IMR-90 (cell line): ENCODE data around the gene KRT71. TPM values are rescaled to one million over a fixed set of nuclear protein-coding genes. Genes with fewer than 3 reads are reported as not detected.
A peak's percentile ranks its signal among the peaks of the same experiment; 100 is the strongest.

ENCODE experiments used
- ATAC-seq: fragments of 200-7000 bp; cut with Tn5 transposase; 2 replicates; pipeline ENCODE4 v1.9.1; 2020; ENCODE audit warnings: low read depth, mild to moderate bottlenecking, moderate library complexity
- BruUV-seq: library from RNA; stranded (reverse); fragments of 400-500 nt; replicated peaks from 2 replicates; lab custom pipeline; 2021; lab: Mats Ljungman, UMichigan
- CTCF ChIA-PET: fragments of 300-600 bp; formaldehyde crosslinking; extraction: SDS; loops from one replicate; lab custom pipeline; 2021; ENCODE audit warnings: antibody characterized with exemption; lab: Yijun Ruan, JAX
- POLR2A ChIA-PET: fragments of 300-600 bp; sonication (Branson Sonifier 250); formaldehyde crosslinking; loops from one replicate; lab custom pipeline; 2022; ENCODE audit warnings: antibody characterized with exemption; ENCODE audit not compliant: unreplicated experiment; lab: Charles Lee
- DNase-seq: peaks from one replicate; pipeline ENCODE4 v3.0.0; 2013
- H2AFZ ChIP-seq: replicated peaks from 2 replicates; pipeline ENCODE3; 2013; ENCODE audit warnings: low read length, mild to moderate bottlenecking; ENCODE audit not compliant: poor library complexity
- H2AK5ac ChIP-seq: 2 replicates; pipeline ENCODE4 v1.6.1; 2013; ENCODE audit warnings: low read depth, low read length, inconsistent platforms
- H2AK9ac ChIP-seq: replicated peaks from 2 replicates; pipeline ENCODE3; 2013; ENCODE audit warnings: mild to moderate bottlenecking, low read depth, low read length, moderate library complexity; ENCODE audit not compliant: poor library complexity
- H2BK120ac ChIP-seq: 2 replicates; pipeline ENCODE4 v1.6.1; 2013; ENCODE audit warnings: low read depth, low read length, inconsistent platforms
- H2BK15ac ChIP-seq: 3 replicates; pipeline ENCODE4 v1.6.1; 2013; ENCODE audit warnings: low read depth, low read length, inconsistent platforms
- H2BK20ac ChIP-seq: 2 replicates; pipeline ENCODE4 v1.6.1; 2013; ENCODE audit warnings: low read depth, mild to moderate bottlenecking, inconsistent platforms, low read length, moderate library complexity
- H2BK5ac ChIP-seq: 2 replicates; pipeline ENCODE4 v1.6.1; 2013; ENCODE audit warnings: mild to moderate bottlenecking, low read depth, low read length, inconsistent platforms; ENCODE audit not compliant: poor library complexity, severe bottlenecking
- H3K14ac ChIP-seq: replicated peaks from 2 replicates; pipeline ENCODE4 v1.6.1; 2013; ENCODE audit warnings: low read depth, low read length, inconsistent platforms
- H3K18ac ChIP-seq: 2 replicates; pipeline ENCODE4 v1.6.1; 2013; ENCODE audit warnings: low read depth, low read length, control low read depth
- H3K23ac ChIP-seq: 2 replicates; pipeline ENCODE4 v1.6.1; 2013; ENCODE audit warnings: low read depth, low read length, inconsistent platforms
- H3K27ac ChIP-seq: 2 replicates; pipeline ENCODE4 v1.5.1; 2013; ENCODE audit warnings: mild to moderate bottlenecking, control low read depth, low read length; ENCODE audit not compliant: insufficient read depth
- H3K27me3 ChIP-seq: 2 replicates; pipeline ENCODE4 v1.6.1; 2013; ENCODE audit warnings: low read length; ENCODE audit not compliant: control insufficient read depth, insufficient read depth
- H3K36me3 ChIP-seq: 2 replicates; pipeline ENCODE4 v1.6.1; 2013; ENCODE audit warnings: low read length, mixed read lengths; ENCODE audit not compliant: control insufficient read depth, insufficient read depth
- H3K4ac ChIP-seq: 2 replicates; pipeline ENCODE4 v1.6.1; 2013; ENCODE audit warnings: low read depth, low read length, inconsistent platforms
- H3K4me1 ChIP-seq: 2 replicates; pipeline ENCODE4 v1.6.1; 2013; ENCODE audit warnings: low read length, mixed read lengths; ENCODE audit not compliant: control insufficient read depth, insufficient read depth
- H3K4me2 ChIP-seq: 2 replicates; pipeline ENCODE4 v1.6.1; 2013; ENCODE audit warnings: low read depth, mild to moderate bottlenecking, control low read depth, low read length, moderate library complexity
- H3K4me3 ChIP-seq: 2 replicates; pipeline ENCODE4 v1.5.1; 2013; ENCODE audit warnings: low read depth, mild to moderate bottlenecking, control low read depth, low read length, moderate library complexity; ENCODE audit not compliant: insufficient read depth
- H3K56ac ChIP-seq: 2 replicates; pipeline ENCODE4 v1.6.1; 2013; ENCODE audit warnings: low read length, inconsistent platforms; ENCODE audit not compliant: insufficient read depth; ENCODE audit errors: extremely low read depth
- H3K79me1 ChIP-seq, 2 experiments: 2 replicates each; pipeline ENCODE4 v1.6.1; 2013; ENCODE audit warnings: low read length in 2 of 2, inconsistent platforms in 1 of 2, low read depth in 1 of 2
- H3K9ac ChIP-seq: 2 replicates; pipeline ENCODE4 v1.6.1; 2013; ENCODE audit warnings: low read depth, low read length, control low read depth
- H3K9me1 ChIP-seq: 2 replicates; pipeline ENCODE4 v1.6.1; 2013; ENCODE audit warnings: low read length, inconsistent platforms; ENCODE audit not compliant: insufficient read depth
- H3K9me3 ChIP-seq: 2 replicates; pipeline ENCODE4 v1.6.1; 2013; ENCODE audit warnings: low read length; ENCODE audit not compliant: control insufficient read depth, insufficient read depth
- H4K20me1 ChIP-seq: 2 replicates; pipeline ENCODE4 v1.6.1; 2013; ENCODE audit warnings: low read length, inconsistent platforms; ENCODE audit not compliant: insufficient read depth
- H4K5ac ChIP-seq: 2 replicates; pipeline ENCODE4 v1.6.1; 2013; ENCODE audit warnings: mild to moderate bottlenecking, low read depth, low read length, control low read depth
- H4K8ac ChIP-seq, 2 experiments: 2 replicates each; pipeline ENCODE4 v1.6.1; 2013; ENCODE audit warnings: low read depth in 2 of 2, low read length in 2 of 2, control low read depth in 1 of 2, inconsistent platforms in 1 of 2
- H4K91ac ChIP-seq: 2 replicates; pipeline ENCODE4 v1.6.1; 2013; ENCODE audit warnings: low read depth, low read length, inconsistent platforms; ENCODE audit not compliant: insufficient read depth
- BHLHE40 ChIP-seq: fragments of 150-350 bp; IDR thresholded peaks from 2 replicates; pipeline ENCODE4 v1.6.1; 2016; ENCODE audit warnings: mild to moderate bottlenecking, low read depth, low read length
- CEBPB ChIP-seq: IDR thresholded peaks from 2 replicates; pipeline ENCODE4 v1.6.1; 2012; ENCODE audit warnings: low read depth, low read length, improper control_type of control experiment
- CHD1 ChIP-seq: IDR thresholded peaks from 2 replicates; pipeline ENCODE4 v1.6.1; 2012; ENCODE audit warnings: low read depth, low read length, improper control_type of control experiment
- CTCF ChIP-seq: conservative IDR thresholded peaks from 2 replicates; pipeline ENCODE4 v1.5.1; 2012; ENCODE audit warnings: mild to moderate bottlenecking, low read depth, low read length, improper control_type of control experiment
- ELK1 ChIP-seq: fragments of 150-350 bp; IDR thresholded peaks from 2 replicates; pipeline ENCODE4 v1.6.1; 2016; ENCODE audit warnings: low read depth, mild to moderate bottlenecking, low read length, moderate library complexity, borderline replicate concordance
- FOS ChIP-seq: fragments of 150-350 bp; IDR thresholded peaks from 2 replicates; pipeline ENCODE4 v1.6.1; 2016; ENCODE audit warnings: low read depth, low read length
- MAZ ChIP-seq: IDR thresholded peaks from 2 replicates; pipeline ENCODE4 v1.6.1; 2012; ENCODE audit warnings: low read depth, mild to moderate bottlenecking, low read length, improper control_type of control experiment, moderate library complexity, borderline replicate concordance
- MXI1 ChIP-seq: IDR thresholded peaks from 2 replicates; pipeline ENCODE4 v1.6.1; 2012; ENCODE audit warnings: low read depth, mild to moderate bottlenecking, low read length, moderate library complexity, borderline replicate concordance
- NFE2L2 ChIP-seq: fragments of 150-350 bp; IDR thresholded peaks from 2 replicates; pipeline ENCODE4 v1.6.1; 2016; ENCODE audit warnings: low read depth, mild to moderate bottlenecking, low read length
- POLR2A ChIP-seq: IDR thresholded peaks from 2 replicates; pipeline ENCODE4 v1.6.1; 2012; ENCODE audit warnings: mild to moderate bottlenecking, low read depth, low read length
- RAD21 ChIP-seq: IDR thresholded peaks from 2 replicates; pipeline ENCODE4 v1.6.1; 2012; ENCODE audit warnings: low read length, improper control_type of control experiment
- RFX5 ChIP-seq: IDR thresholded peaks from 2 replicates; pipeline ENCODE4 v1.8.0; 2012; ENCODE audit warnings: low read depth, mild to moderate bottlenecking, low read length, moderate library complexity
- SMC3 ChIP-seq: fragments of 150-350 bp; IDR thresholded peaks from 2 replicates; pipeline ENCODE4 v1.6.1; 2016; ENCODE audit warnings: low read depth, mild to moderate bottlenecking, antibody characterized with exemption, low read length, moderate library complexity
- USF2 ChIP-seq: fragments of 150-350 bp; IDR thresholded peaks from 2 replicates; pipeline ENCODE4 v1.6.1; 2017; ENCODE audit warnings: mild to moderate bottlenecking, antibody characterized with exemption, low read length, low read depth
- WGBS, 2 experiments: methylation state at CpG; one replicate each; pipeline versions ENCODE4 v1.1.5 to v1.1.7; 2013; ENCODE audit warnings: missing lambda C conversion rate in 2 of 2; ENCODE audit not compliant: insufficient read length in 1 of 2; ENCODE audit errors: extremely low coverage in 2 of 2; 5-methylcytosine and 5-hydroxymethylcytosine counted together
- dilution Hi-C: fragments of 300-500 bp; cut with HindIII; formaldehyde crosslinking; loops from one replicate; pipeline ENCODE4 v1.14.3; 2018; ENCODE audit warnings: low sequenced_read_pairs; ENCODE audit not compliant: unreplicated experiment
- in situ Hi-C: fragments of 300-500 bp; cut with MboI; formaldehyde crosslinking; loops from 3 replicates; pipeline ENCODE4 v1.14.3; 2019; ENCODE audit warnings: low sequenced_read_pairs, inconsistent platforms, mixed read lengths
- intact Hi-C: fragments of 100-400 bp; cut with micrococcal nuclease; formaldehyde crosslinking; loops from 2 replicates; pipeline ENCODE4 v1.10.0; 2022
- polyA plus RNA-seq, 3 experiments: library from polyadenylated mRNA; depleted of rRNA; stranded (reverse); fragments of >200 nt; gene quantifications; 2 replicates each; pipeline ENCODE4 v1.2.3, GENCODE V29; 2012; ENCODE audit warnings: low replicate concordance in 1 of 3
- total RNA-seq: library from RNA; depleted of rRNA; stranded (reverse); fragments of >200 nt; gene quantifications from 2 replicates; pipeline ENCODE4 v1.2.3, GENCODE V29; 2012

The KRT71 gene
- total and polyA plus RNA-seq, 2 of the 4 experiments (the other 2 are of a cell fraction): not detected

- H4K91ac ChIP-seq: no peak overlapping the region
- no peak overlapping the region for H2BK20ac ChIP-seq
- H3K36me3 ChIP-seq: no peaks in the 10 kb centered on the region
- H3K4ac ChIP-seq: no peak overlapping the region
- no peak overlapping the region for H2AK5ac ChIP-seq
- no peak overlapping the region for H2BK5ac ChIP-seq
- H3K9me1 ChIP-seq: no peaks in the 10 kb centered on the region
- 33% methylated on average over 5 of the region's 10 CpGs; no CpG with 5 or more reads in 1 of the 2 experiments for WGBS, 2 experiments
- no peak overlapping the region for H3K27ac ChIP-seq
- H2AK9ac ChIP-seq: no peak overlapping the region
- no peaks in the 10 kb centered on the region for H3K4me1 ChIP-seq
- no peak overlapping the region for H3K56ac ChIP-seq
- H3K14ac ChIP-seq: no peak overlapping the region
- no peak overlapping the region for H2BK15ac ChIP-seq
- no peak overlapping the region for H3K9ac ChIP-seq
- ATAC-seq: no peak
- no peak overlapping the region for H3K4me2 ChIP-seq
- H3K23ac ChIP-seq: no peak overlapping the region
- intact Hi-C loops: no loop called here
- dilution Hi-C loops: no loop called here
- POLR2A ChIA-PET: no interaction called here
- H3K18ac ChIP-seq: no peak overlapping the region
- H4K20me1 ChIP-seq: no peaks in the 10 kb centered on the region; the same call in 1 of the 2 replicates
- H2AFZ ChIP-seq: peak overlapping the region; percentile 43
- in situ Hi-C loops: loop anchor here (5.0 to 10.0 kb wide), 3 partner anchors 298 to 425 kb away; no protein-coding TSS in a partner anchor
- H2BK120ac ChIP-seq: no peak overlapping the region
- no peak overlapping the region for H3K4me3 ChIP-seq
- H4K8ac ChIP-seq: no peak overlapping the region
- no peaks in the 10 kb centered on the region for H3K79me1 ChIP-seq
- H3K27me3 ChIP-seq: peaks cover 50% of the 10 kb centered on the region
- H4K5ac ChIP-seq: no peak overlapping the region
- DNase-seq: no peak
- H3K9me3 ChIP-seq: no peaks in the 10 kb centered on the region
- CTCF ChIA-PET: interaction anchor here (1.6 to 2.0 kb wide), 2 partner anchors 291 to 300 kb away, joined by 4 to 6 read pairs; no protein-coding TSS in a partner anchor
- no TSS peak for BruUV-seq
- no peak for TF ChIP-seq SMC3
- TF ChIP-seq RAD21: no peak
- no peak for TF ChIP-seq CHD1
- no peak for TF ChIP-seq RFX5
- no peak for TF ChIP-seq CTCF
- no peak for TF ChIP-seq MAZ
- no peak for TF ChIP-seq POLR2A
- TF ChIP-seq BHLHE40: no peak
- no peak for TF ChIP-seq ELK1
- TF ChIP-seq CEBPB: no peak
- TF ChIP-seq MXI1: no peak
- TF ChIP-seq USF2: no peak
- no peak for TF ChIP-seq FOS
- no peak for TF ChIP-seq NFE2L2
These were observed 26.8 kb upstream of the KRT71 start for GRCh38 chr12:52579468-52580465.
